Measurements from ENCODE around the gene SBNO1. TPM values are rescaled to one million over a fixed set of nuclear protein-coding genes. Genes with fewer than 3 reads are reported as not detected.
A peak's percentile ranks its signal among the peaks of the same experiment; 100 is the strongest.
"Not testable (repeated sequence)": the region's sequence is repeated elsewhere in the genome, so short reads cannot be mapped to it uniquely, and the experiment has no call there.

The SBNO1 gene
- total RNA-seq, 2 donors from 2014 or later: 58.4 to 88.6 TPM

DNA sequence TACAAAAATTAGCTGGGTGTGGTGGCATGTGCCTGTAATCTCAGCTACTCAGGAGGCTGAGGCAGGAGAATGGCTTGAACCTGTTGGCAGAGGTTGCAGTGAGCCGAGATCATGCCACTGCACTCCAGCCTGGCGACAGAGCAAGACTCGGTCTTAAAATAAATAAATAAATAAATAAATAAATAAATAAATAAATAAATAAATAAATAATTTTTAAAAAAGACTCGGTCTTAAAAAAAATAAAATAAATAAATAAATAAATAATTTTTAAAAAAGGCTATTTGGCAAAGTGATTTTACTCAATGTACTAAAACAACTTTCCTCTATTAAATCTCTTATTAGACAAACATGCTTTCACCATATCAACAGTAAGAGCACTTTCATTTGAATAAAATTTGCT is 51.6 kb downstream of the SBNO1 start:
- not testable (repeated sequence) for H3K9me3 Mint-ChIP-seq; H3K27ac Mint-ChIP-seq; ATAC-seq; DNase-seq (ENCODE audit: low spot score in 2 of 2)
- peaks cover 11 to 12% of the 10 kb centered on the region in 2 donors for H3K36me3 Mint-ChIP-seq

DNA sequence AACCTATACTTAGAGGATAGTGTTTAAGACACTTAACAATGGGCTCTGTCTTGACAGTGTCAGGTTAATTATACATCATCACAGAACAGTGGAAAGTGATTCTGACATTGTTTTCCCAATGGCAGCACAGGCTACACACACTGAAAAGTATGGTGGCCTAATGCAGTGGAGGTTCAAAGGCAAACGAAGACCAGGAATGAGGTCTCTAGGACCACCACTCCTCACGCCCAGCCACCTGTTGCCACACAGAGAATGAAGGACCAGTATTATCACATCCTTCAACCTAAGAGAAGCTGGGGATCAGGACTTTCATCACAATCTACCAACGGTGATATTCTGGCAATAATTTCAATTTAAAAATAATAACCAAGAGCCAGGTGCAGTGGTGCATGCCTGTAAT is 58.4 kb downstream of the SBNO1 start:
- ATAC-seq: no peak
- Mint-ChIP-seq H3K36me3 (peaks cover 4 to 14% of the 10 kb centered on the region in 2 donors), H3K27ac (no peak overlapping the region), H3K9me3 (no peaks in the 10 kb centered on the region)
- DNase-seq (ENCODE audit: low spot score in 2 of 2): no peak

DNA sequence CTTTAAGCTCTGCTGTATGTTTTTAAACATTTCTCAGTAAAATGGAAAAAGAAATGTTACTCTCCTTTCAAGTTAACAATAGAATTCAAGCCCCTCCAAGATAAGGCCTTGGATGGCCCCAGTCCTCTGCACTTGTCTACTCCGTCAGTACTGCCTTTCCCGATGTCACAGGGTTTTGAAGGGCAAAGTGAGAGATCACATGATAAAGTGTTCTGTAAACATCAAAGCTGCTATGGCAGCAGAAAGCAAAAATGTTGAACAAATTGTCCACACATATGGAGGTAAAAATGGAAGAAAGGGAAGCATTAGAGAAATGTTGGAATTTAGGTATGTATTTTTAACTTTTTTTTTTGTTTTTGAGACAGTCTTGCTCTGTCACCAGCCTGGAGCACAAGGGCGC is 59.5 kb downstream of the SBNO1 start:
- no peaks in the 10 kb centered on the region for H3K9me3 Mint-ChIP-seq
- H3K27ac Mint-ChIP-seq: peak overlapping the region in 1 of 2 donors; percentile 19
- peaks cover 4 to 14% of the 10 kb centered on the region in 2 donors for H3K36me3 Mint-ChIP-seq
- DNase-seq (ENCODE audit: low spot score in 2 of 2) (no peak), ATAC-seq (no peak)

DNA sequence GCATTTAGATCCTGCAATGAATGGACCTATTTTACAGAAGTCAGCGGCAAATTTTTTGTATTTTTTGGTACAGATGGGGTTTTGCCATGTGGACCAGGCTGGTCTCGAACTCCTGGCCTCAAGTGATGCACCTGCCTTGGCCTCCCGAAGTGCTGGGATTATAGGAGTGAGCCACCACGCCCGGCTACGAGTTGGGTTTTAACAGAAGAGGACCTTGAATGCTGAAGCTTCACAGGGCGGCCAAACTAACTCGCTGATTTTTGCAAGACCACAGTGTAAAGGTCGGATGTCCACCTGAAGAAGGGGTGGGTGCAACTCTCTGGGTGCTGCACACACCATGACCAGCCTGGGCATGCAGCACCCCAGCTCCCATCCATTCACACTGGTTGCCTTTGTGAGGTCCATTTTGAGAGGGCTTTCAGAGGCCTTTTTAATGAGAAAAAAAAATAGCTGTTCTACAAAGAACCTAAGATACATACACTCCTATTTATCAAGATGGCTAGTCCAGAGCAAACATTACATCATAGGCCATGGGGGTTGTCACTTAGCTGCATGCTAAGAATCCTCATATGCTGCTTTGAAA is 71.4 kb downstream of the SBNO1 start:
- ATAC-seq (no peak), DNase-seq (ENCODE audit: low spot score in 2 of 2) (no peak)
- H3K36me3 Mint-ChIP-seq: peaks cover 8 to 35% of the 10 kb centered on the region in 2 donors
- peak overlapping the region in 1 of 2 donors; percentile 36 for H3K27ac Mint-ChIP-seq
- no peaks in the 10 kb centered on the region for H3K9me3 Mint-ChIP-seq

DNA sequence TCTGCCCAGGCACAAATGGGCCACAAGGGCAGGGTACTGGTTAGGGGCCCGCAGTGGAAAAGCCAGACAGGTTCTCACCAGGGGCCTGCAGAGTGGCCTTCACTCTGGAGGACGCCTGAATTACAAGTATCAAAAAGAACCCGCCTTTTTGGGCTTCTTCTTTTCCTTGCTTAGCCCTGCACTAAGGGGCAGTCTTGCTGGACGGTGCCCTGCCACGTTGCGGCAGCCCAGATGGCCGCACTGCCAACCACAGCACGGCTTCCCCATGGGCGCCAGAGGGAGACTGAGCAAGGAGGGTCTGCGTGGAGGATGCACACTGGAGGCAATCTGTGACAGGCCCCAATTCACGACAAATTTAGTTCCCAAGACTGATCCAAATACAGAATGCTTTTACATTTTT is 74.7 kb downstream of the SBNO1 start:
- ATAC-seq (no peak), DNase-seq (ENCODE audit: low spot score in 2 of 2) (no peak)
- Mint-ChIP-seq H3K9me3 (no peaks in the 10 kb centered on the region), H3K27ac (no peak overlapping the region), H3K36me3 (peaks cover 0 to 16% of the 10 kb centered on the region in 2 donors)

DNA sequence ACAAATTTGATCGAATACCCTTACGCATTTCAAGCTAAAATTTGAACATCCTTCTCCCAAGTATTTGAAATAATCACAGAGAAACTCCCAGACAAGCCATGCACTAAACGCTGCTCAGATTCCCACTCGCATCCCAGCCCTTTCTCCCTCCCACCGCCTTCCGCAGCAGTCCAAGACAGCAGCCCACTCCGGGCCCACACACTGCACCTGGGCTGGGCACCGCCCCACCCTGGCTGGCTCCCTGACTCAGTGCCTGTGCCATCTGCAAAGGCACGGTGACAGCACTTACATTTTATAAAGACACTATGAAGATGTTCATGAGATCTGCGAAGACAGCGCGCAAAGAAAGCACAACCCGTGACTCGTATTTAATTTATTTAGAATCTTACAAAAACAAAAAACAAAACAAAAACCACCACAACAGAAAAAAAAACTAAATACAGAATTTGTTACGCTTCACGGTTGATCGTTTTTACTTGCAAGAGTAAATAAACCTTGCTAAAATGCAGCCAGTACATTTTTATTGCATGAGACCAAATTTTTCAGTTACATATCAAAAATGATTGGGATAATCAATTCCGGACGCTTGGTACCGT is 75.8 kb downstream of the SBNO1 start:
- peaks cover 0 to 6% of the 10 kb centered on the region in 2 donors for H3K36me3 Mint-ChIP-seq
- no peak for ATAC-seq
- no peaks in the 10 kb centered on the region for H3K9me3 Mint-ChIP-seq
- DNase-seq (ENCODE audit: low spot score in 2 of 2): no peak
- H3K27ac Mint-ChIP-seq: peak overlapping the region in 1 of 2 donors; percentile 10

DNA sequence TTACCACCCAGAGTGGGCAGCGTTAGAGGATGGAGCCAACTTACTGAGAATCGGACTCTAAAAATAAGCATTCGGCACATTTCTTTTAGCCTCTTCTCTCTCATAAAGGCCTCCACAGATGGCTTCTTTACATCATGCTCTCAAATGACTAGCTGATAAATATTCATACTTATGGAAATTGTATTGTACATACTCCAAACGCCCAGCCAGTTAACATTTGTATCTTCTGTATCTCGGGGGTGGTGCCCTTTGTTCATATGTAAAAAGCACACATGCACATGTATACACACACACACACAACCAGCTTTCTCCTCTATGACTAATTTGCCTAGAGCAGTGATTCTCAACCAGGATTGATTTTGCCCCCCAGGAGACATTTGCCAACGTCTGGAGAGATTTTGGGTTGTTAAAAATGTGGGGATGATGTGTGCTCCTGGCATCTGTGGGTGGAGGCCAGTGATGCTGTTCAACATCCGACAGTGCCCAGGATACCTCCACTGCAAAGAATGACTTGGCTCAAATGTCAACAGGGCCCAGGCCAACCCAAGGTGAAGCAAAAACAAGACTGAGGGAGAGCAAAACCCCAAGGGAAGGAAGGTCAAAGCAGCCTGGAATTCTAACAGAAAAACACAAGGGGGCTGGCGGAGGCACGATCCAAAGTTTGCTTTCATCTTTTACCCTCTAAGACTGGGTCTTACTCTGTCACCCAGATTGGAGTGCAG is 77.8 kb downstream of the SBNO1 start:
- Mint-ChIP-seq H3K27ac (peak overlapping the region; percentile 19 to 29), H3K9me3 (no peaks in the 10 kb centered on the region), H3K36me3 (no peaks in the 10 kb centered on the region)
- ATAC-seq (no peak), DNase-seq (ENCODE audit: low spot score in 2 of 2) (no peak)

DNA sequence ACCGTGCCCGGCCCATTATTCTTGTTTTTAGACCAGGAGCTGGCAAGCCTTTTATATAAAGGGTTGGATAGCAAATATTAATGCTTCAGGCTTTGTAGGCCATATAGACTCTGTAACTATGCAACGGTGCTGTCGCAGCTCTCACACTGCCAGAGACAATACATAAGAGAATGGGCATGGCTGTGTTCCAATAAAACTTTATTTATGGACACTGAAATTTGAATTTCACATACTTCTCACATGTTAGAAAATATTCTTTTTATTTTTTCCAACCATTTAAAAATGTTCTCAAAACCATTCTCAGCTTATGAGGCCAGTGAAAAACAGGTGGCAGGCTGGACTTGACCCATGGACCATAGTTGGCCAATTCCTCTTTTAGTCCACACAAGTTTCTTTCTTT is 80.0 kb downstream of the SBNO1 start:
- ATAC-seq (no peak), DNase-seq (ENCODE audit: low spot score in 2 of 2) (no peak)
- Mint-ChIP-seq H3K27ac (no peak overlapping the region), H3K9me3 (no peaks in the 10 kb centered on the region), H3K36me3 (no peaks in the 10 kb centered on the region)

DNA sequence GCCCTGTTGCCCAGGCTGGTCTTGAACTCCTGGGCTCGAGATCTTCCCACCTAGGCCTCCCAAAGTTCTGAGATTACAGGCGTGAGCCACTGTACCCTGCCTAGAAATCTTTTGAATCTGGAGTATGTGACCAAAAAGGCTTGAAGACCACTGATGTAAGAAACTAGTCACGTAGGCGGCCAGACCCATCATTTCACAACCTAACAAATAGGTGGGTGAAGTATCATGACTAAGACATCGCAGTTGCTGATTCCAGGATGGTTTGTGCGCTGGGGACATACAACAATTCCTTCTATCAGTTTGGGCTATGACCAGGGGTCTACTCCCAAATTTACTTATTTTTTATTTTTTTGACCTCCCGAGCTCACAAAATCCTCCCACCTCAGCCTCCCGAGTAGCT is 81.2 kb downstream of the SBNO1 start:
- Mint-ChIP-seq H3K36me3 (no peaks in the 10 kb centered on the region), H3K27ac (no peak overlapping the region), H3K9me3 (no peaks in the 10 kb centered on the region)
- ATAC-seq: no peak
- DNase-seq (ENCODE audit: low spot score in 2 of 2): no peak

DNA sequence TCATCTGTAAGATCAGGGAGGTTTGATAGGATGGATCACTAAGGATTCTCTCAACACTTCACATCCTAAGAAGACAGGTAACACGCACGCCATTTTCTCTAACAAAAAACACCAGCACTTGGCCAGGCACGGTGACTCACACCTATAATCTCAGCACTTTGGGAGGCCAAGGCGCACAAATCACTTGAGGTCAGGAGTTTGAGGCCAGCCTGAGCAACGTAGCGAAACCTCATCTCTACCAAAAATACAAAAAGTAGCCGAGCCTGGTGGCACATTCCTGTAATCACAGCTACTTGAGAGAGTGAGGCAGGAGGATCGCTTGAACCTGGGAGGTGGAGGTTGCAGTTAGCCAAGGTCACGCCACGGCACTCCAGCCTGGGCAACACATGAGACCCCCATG is 82.5 kb downstream of the SBNO1 start:
- no peaks in the 10 kb centered on the region for H3K36me3 Mint-ChIP-seq
- DNase-seq (ENCODE audit: low spot score in 2 of 2): no peak
- H3K9me3 Mint-ChIP-seq: no peaks in the 10 kb centered on the region
- ATAC-seq: no peak
- no peak overlapping the region for H3K27ac Mint-ChIP-seq

DNA sequence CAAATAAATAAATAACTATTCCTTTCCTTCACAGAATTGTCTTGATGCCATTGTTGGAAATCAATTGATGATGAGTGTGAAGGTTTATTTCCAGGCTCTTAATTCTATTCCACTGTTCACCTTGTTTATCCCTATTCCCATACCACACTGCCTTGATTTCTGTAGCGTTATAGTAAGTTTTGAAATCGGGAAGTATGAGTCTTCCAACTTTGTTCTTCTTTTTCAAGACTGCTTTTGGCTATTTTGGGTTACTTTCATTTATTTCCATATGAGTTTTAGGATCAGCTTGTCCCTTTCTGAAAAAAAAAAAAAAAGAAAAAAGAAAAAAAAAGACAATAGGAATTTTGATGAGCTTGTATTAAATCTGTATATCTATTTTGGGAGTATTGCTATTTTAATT is 83.7 kb downstream of the SBNO1 start:
- Mint-ChIP-seq H3K27ac (no peak overlapping the region), H3K9me3 (no peaks in the 10 kb centered on the region), H3K36me3 (no peaks in the 10 kb centered on the region)
- DNase-seq (ENCODE audit: low spot score in 2 of 2) (no peak), ATAC-seq (no peak)

DNA sequence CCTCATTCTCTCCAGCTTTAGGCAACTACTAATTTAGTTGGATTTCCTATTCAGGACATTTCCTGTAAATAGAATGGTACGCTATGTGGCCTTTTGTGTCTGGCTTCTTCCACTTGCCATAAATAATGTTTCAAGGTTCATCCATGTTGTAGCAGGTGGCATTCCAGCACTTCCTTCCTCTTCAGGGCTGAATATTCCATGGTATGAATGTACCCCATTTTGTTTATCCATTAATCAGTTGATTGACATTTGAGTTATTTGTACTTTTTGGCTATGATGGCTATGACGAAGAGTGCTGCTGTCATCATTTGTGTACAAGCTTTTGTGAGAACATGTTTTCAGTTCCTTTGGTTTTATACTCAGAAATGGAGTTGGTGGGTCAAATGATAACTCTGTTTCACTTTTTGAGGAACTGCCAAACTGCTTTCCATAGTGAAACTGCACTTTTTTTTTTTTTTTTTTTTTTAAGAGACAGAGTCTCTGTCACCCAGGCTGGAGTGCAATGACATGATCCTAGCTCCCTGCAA is 86.5 kb downstream of the SBNO1 start:
- DNase-seq (ENCODE audit: low spot score in 2 of 2) (no peak), ATAC-seq (peak; percentile 81 to 96)
- no peaks in the 10 kb centered on the region for H3K36me3 Mint-ChIP-seq
- H3K27ac Mint-ChIP-seq: peak overlapping the region; percentile 70 to 79
- H3K9me3 Mint-ChIP-seq: no peaks in the 10 kb centered on the region

DNA sequence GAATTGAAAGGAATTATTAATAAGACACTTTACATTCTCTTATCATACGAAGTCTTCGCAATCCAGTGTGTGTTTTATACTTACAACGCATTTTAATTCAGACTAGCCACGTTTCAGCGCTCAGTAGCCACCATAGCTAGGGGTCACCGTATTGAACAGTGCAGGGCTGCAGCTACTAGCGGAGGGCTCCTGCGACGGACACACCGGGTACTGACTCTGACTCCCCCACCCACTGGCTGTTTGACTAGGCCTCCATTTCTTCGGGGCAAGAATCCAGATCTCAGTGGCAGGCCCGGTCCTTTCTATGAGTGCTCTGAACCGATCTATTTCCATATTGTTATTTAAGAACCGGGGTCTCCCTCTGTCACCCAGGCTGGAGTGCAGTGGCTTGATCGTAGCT is 91.5 kb downstream of the SBNO1 start:
- no peak for ATAC-seq
- Mint-ChIP-seq H3K27ac (no peak overlapping the region), H3K36me3 (peaks cover 0 to 5% of the 10 kb centered on the region in 2 donors), H3K9me3 (no peaks in the 10 kb centered on the region)
- DNase-seq (ENCODE audit: low spot score in 2 of 2): no peak

DNA sequence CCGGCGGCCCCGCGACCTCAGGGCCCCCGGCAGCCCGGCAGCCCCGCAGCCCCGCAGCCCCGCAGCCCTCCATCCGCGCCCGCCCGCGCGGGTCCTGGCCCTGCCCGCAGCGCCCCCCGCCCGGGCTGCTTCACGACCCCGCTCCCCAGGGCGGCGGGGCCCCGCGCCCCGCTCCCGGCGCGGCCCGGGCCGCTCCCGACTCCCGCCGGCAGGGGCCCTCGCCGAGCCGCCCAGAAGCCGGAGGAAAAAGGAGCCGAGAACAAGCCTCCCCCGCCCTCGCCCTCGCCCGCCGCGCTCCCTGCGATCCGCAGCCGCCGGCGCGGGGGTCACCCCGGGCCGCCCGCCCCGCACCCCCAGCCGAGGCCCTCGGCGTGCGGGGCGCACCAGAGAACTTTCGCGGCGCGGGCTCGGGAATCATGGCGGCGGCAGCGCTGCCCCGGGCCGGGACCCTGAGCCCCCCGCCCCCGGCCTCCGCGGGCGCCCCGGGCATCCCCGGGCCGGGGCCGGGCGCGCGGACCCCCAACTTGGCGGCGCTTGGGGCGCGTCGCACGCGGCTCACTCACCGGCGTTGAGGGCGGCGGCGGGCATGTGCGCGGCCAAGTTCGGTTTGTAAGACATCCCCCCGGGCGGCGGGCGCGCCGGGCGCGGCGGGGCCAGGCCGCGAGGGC is 93.5 kb downstream of the SBNO1 start:
- DNase-seq (ENCODE audit: low spot score in 2 of 2) (peak; percentile 77 to 82), ATAC-seq (peak; percentile 76 to 80)
- Mint-ChIP-seq H3K9me3 (no peaks in the 10 kb centered on the region), H3K27ac (no peak overlapping the region), H3K36me3 (peaks cover 0 to 5% of the 10 kb centered on the region in 2 donors)

DNA sequence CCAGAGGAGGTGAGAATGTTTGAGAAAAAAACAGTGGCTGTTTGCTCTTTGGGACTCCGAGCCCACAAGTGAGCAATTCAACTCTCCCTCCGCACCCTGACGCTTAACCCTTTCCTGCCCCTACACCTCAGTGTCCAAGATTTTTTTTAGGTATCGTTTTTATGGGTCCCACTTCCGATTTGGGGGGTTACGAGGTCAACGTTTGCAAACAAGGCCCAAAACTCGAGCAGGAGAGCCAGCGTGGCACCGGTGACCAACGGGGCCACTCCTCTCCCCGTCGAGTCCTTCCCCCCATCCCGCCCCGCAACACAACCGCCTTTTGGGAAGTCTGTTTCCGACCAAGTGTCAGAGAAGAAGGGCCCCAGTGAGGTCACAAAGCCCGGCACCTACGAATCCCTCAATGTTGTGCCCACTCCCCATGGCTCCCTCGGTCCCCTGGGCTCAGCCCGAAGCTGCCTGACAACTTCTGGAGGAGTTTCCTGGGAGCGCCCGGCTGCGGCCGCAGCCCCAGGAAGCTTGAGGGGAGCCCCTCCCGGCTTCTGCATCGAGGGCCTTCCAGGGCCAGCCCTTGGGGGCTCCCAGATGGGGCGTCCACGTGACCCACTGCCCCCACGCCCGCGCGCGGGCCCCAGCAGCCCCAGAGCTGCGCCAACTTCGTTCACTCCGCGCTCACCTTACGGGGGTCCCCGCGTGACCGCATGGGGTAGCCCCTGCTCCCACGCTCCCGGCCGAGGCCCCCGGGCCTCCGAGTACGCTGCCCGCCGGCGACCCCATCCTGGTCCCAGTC is 94.2 kb downstream of the SBNO1 start:
- DNase-seq (ENCODE audit: low spot score in 2 of 2) (peak; percentile 24 to 61), ATAC-seq (peak; percentile 10 to 15)
- H3K36me3 Mint-ChIP-seq: peaks cover 0 to 5% of the 10 kb centered on the region in 2 donors
- H3K27ac Mint-ChIP-seq: peak overlapping the region; percentile 72 to 82
- H3K9me3 Mint-ChIP-seq: no peaks in the 10 kb centered on the region

DNA sequence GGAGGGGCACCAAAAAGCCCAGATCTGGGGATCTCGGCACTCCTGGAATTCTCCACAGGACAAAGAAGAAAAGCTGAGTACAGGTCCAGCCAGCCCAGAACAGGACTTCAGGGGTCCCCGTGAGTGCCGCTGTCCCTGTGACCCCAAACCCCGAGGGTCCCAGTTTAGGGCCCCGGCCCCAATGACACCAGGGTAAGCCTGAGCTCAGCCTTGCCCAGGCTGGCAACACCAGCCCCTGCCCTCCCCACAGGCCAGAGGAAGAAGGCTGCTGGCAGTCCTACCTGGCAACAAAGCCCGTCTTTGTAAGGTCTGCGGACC is 94.8 kb downstream of the SBNO1 start:
- ATAC-seq: no peak
- Mint-ChIP-seq H3K36me3 (peaks cover 0 to 5% of the 10 kb centered on the region in 2 donors), H3K27ac (peak overlapping the region in 1 of 2 donors; percentile 82)

More for the DNA sequence above, 94.8 kb downstream of the SBNO1 start:
- DNase-seq (ENCODE audit: low spot score in 2 of 2): no peak
- no peaks in the 10 kb centered on the region for H3K9me3 Mint-ChIP-seq
